Naive thymus-derived CD4-positive, alpha-beta T cell (primary cell): Measurements from ENCODE around the gene ITIH6. TPM values are rescaled to one million over a fixed set of nuclear protein-coding genes. Genes with fewer than 3 reads are reported as not detected.
"Not testable (repeated sequence)": the region's sequence is repeated elsewhere in the genome, so short reads cannot be mapped to it uniquely, and the experiment has no call there.

Source experiments
- ATAC-seq: fragments of 150-1000 bp; cut with Tn5 transposase; 2 replicates; pipeline ENCODE4 v1.10.0; 2021; ENCODE audit warnings: mild to moderate bottlenecking, moderate library complexity
- CTCF ChIA-PET: fragments of 350-600 bp; sonication (Branson Sonifier 250); formaldehyde crosslinking; loops from one replicate; lab custom pipeline; 2021; ENCODE audit warnings: antibody characterized with exemption; lab: Charles Lee
- POLR2A ChIA-PET: fragments of 350-600 bp; sonication (Branson Sonifier 250); formaldehyde crosslinking; loops from one replicate; lab custom pipeline; 2021; ENCODE audit warnings: antibody characterized with exemption, inconsistent platforms; lab: Charles Lee
- DNase-seq, 9 donors: peaks; one replicate each; pipeline versions ENCODE4 v3.0.0 to v3.0.0-alpha.2; 2020 to 2022; ENCODE audit warnings: mixed read lengths in 1 of 9
- H3K27ac ChIP-seq: one replicate; pipeline ENCODE4 v1.7.0; 2013; ENCODE audit warnings: mild to moderate bottlenecking, low read depth, low read length, moderate library complexity
- H3K27me3 ChIP-seq, 2 donors: one replicate each; pipeline ENCODE4 v1.7.0; 2013; ENCODE audit warnings: low read length in 2 of 2, mild to moderate bottlenecking in 2 of 2, moderate library complexity in 2 of 2; ENCODE audit not compliant: control insufficient read depth in 2 of 2, insufficient read depth in 2 of 2
- H3K36me3 ChIP-seq, 3 experiments: 1 replicate in 2 of 3; 2 replicates in 1 of 3; pipeline ENCODE4 v1.7.0; 2013; ENCODE audit warnings: low read length in 3 of 3, mild to moderate bottlenecking in 3 of 3, moderate library complexity in 1 of 3; ENCODE audit not compliant: insufficient read depth in 3 of 3, control insufficient read depth in 2 of 3
- H3K4me1 ChIP-seq, 2 donors: one replicate each; pipeline ENCODE4 v1.7.0; 2013; ENCODE audit warnings: low read length in 2 of 2, mild to moderate bottlenecking in 2 of 2, moderate library complexity in 1 of 2; ENCODE audit not compliant: control insufficient read depth in 2 of 2, insufficient read depth in 2 of 2
- H3K4me3 ChIP-seq: 2 replicates; pipeline ENCODE4 v1.7.0; 2013; ENCODE audit warnings: mild to moderate bottlenecking, low read length
- H3K9me3 ChIP-seq, 3 experiments: 1 replicate in 2 of 3; 2 replicates in 1 of 3; pipeline ENCODE4 v1.7.0; 2013; ENCODE audit warnings: low read length in 3 of 3; ENCODE audit not compliant: control insufficient read depth in 2 of 3
- H3K27ac Mint-ChIP-seq, 9 donors: one replicate each; pipeline ENCODE4 v1.8.0; 2020 to 2022; ENCODE audit warnings: mixed read lengths in 9 of 9, mild to moderate bottlenecking in 8 of 9, moderate library complexity in 5 of 9, inconsistent platforms in 2 of 9
- H3K27me3 Mint-ChIP-seq, 5 donors: one replicate each; pipeline ENCODE4 v1.8.0; 2021 to 2022; ENCODE audit warnings: mixed read lengths in 5 of 5, mild to moderate bottlenecking in 1 of 5
- H3K36me3 Mint-ChIP-seq, 5 donors: one replicate each; pipeline ENCODE4 v1.8.0; 2020 to 2022; ENCODE audit warnings: mixed read lengths in 5 of 5, mild to moderate bottlenecking in 3 of 5, inconsistent platforms in 1 of 5
- H3K4me1 Mint-ChIP-seq, 7 donors: one replicate each; pipeline ENCODE4 v1.8.0; 2020 to 2022; ENCODE audit warnings: mixed read lengths in 7 of 7, mild to moderate bottlenecking in 3 of 7, inconsistent platforms in 1 of 7
- H3K4me3 Mint-ChIP-seq, 10 donors: one replicate each; pipeline ENCODE4 v1.8.0; 2020 to 2022; ENCODE audit warnings: mild to moderate bottlenecking in 10 of 10, mixed read lengths in 10 of 10, moderate library complexity in 6 of 10, inconsistent platforms in 2 of 10
- H3K9me3 Mint-ChIP-seq, 11 donors: one replicate each; pipeline ENCODE4 v1.8.0; 2020 to 2022; ENCODE audit warnings: mixed read lengths in 11 of 11, mild to moderate bottlenecking in 4 of 11, inconsistent platforms in 1 of 11, moderate library complexity in 1 of 11
- intact Hi-C, 2 donors: fragments of 100-400 bp; cut with micrococcal nuclease; formaldehyde crosslinking; loops; one replicate each; pipeline ENCODE4 v1.15.1; 2023
- polyA plus RNA-seq, 2 donors: library from polyadenylated mRNA; unstranded; fragments of 300-500 nt; fragmentation: Illumina TruSeq; gene quantifications; one replicate each; pipeline ENCODE4 v1.2.3, GENCODE V29; 2021
- total RNA-seq, 6 experiments: library from RNA in 5 of 6; stranded (reverse) in 5 of 6; gene quantifications; 1 replicate in 5 of 6; 2 replicates in 1 of 6; pipeline ENCODE4 v1.2.3 and lab custom pipeline; 2021 to 2026

The ITIH6 gene
- total RNA-seq (not detected), polyA plus RNA-seq (not detected), total RNA-seq (lab: John Stamatoyannopoulos, UW) (not detected)

- H3K27ac Mint-ChIP-seq = no peak within 1 kb of the TSS
- Histone ChIP-seq H3K4me3 (no peak within 1 kb of the TSS), H3K4me1 (no peaks in the 10 kb centered on the region), H3K27me3 (no peaks in the 10 kb centered on the region), H3K27ac (no peak within 1 kb of the TSS), H3K36me3 (no peaks in the 10 kb centered on the region), H3K9me3 (no peaks in the 10 kb centered on the region)
- no peak within 1 kb of the TSS for H3K4me3 Mint-ChIP-seq
- DNase-seq = no peak
- CTCF ChIA-PET = interaction anchor here (0.6 kb wide), 1 partner anchor 9 kb away, joined by 3 read pairs; no protein-coding TSS in a partner anchor
- H3K4me1 Mint-ChIP-seq = no peaks in the 10 kb centered on the region
- intact Hi-C loops = no loop called here
- POLR2A ChIA-PET = no interaction called here
- no peaks in the 10 kb centered on the region for H3K9me3 Mint-ChIP-seq
- H3K27me3 Mint-ChIP-seq = peaks cover 0 to 8% (median 0%) of the 10 kb centered on the region in 5 donors
- H3K36me3 Mint-ChIP-seq = no peaks in the 10 kb centered on the region
- no peak for ATAC-seq
Observed at GRCh38 chrX:54798137-54798536, at the start of gene ITIH6. Gene ITIH6, minus strand, starts transcription at chrX:54798255. Its CDS starts 45 bp downstream, at chrX:54798210.

GRCh38 chrX:54847700-54848099 is 49.6 kb upstream of the ITIH6 start:
- H3K4me3 Mint-ChIP-seq, DNase-seq, H3K4me1 ChIP-seq, H3K27ac Mint-ChIP-seq, H3K4me1 Mint-ChIP-seq, H3K36me3 ChIP-seq, H3K9me3 Mint-ChIP-seq, H3K27me3 Mint-ChIP-seq, H3K27ac ChIP-seq, CTCF ChIA-PET, H3K9me3 ChIP-seq, ATAC-seq, H3K36me3 Mint-ChIP-seq, H3K27me3 ChIP-seq, H3K4me3 ChIP-seq, POLR2A ChIA-PET, intact Hi-C loops: not testable (repeated sequence)

- H3K9me3 ChIP-seq = no peaks in the 10 kb centered on the region
- H3K27ac Mint-ChIP-seq = no peak overlapping the region
- no peak overlapping the region for H3K27ac ChIP-seq
- H3K27me3 ChIP-seq = no peaks in the 10 kb centered on the region
- no peak overlapping the region for H3K4me3 Mint-ChIP-seq
- POLR2A ChIA-PET = no interaction called here
- no peak overlapping the region for H3K4me3 ChIP-seq
- no peaks in the 10 kb centered on the region for H3K36me3 ChIP-seq
- intact Hi-C loops = no loop called here
- no peaks in the 10 kb centered on the region for H3K4me1 Mint-ChIP-seq
- peaks cover 0 to 5% (median 0%) of the 10 kb centered on the region in 11 donors for H3K9me3 Mint-ChIP-seq
- ATAC-seq (no peak), DNase-seq (no peak)
- peaks cover 0 to 7% (median 0%) of the 10 kb centered on the region in 5 donors for H3K27me3 Mint-ChIP-seq
- H3K4me1 ChIP-seq = no peaks in the 10 kb centered on the region
- H3K36me3 Mint-ChIP-seq = no peaks in the 10 kb centered on the region
- CTCF ChIA-PET = no interaction called here
Observed at GRCh38 chrX:54843050-54843449, 45.0 kb upstream of the ITIH6 start.

GRCh38 chrX:54842607-54843006 is 44.6 kb upstream of the ITIH6 start:
- no peaks in the 10 kb centered on the region for H3K9me3 ChIP-seq
- peaks cover 0 to 5% (median 0%) of the 10 kb centered on the region in 11 donors for H3K9me3 Mint-ChIP-seq

GRCh38 chrX:54841184-54841874 is 43.3 kb upstream of the ITIH6 start:
- intact Hi-C loops, POLR2A ChIA-PET: not testable (repeated sequence)

More at GRCh38 chrX:54842607-54843006, 44.6 kb upstream of the ITIH6 start:
- H3K27ac Mint-ChIP-seq = no peak overlapping the region
- POLR2A ChIA-PET = no interaction called here
- Histone ChIP-seq H3K27ac (no peak overlapping the region), H3K36me3 (no peaks in the 10 kb centered on the region), H3K27me3 (no peaks in the 10 kb centered on the region), H3K4me3 (no peak overlapping the region), H3K4me1 (no peaks in the 10 kb centered on the region)
- intact Hi-C loops = no loop called here
- CTCF ChIA-PET = no interaction called here
- H3K4me3 Mint-ChIP-seq = no peak overlapping the region
- no peaks in the 10 kb centered on the region for H3K36me3 Mint-ChIP-seq
- DNase-seq (no peak), ATAC-seq (no peak)
- peaks cover 0 to 7% (median 0%) of the 10 kb centered on the region in 5 donors for H3K27me3 Mint-ChIP-seq
- H3K4me1 Mint-ChIP-seq = no peaks in the 10 kb centered on the region

GRCh38 chrX:54838583-54838982 is 40.5 kb upstream of the ITIH6 start:
- no peaks in the 10 kb centered on the region for H3K36me3 Mint-ChIP-seq
- H3K27ac Mint-ChIP-seq = no peak overlapping the region
- ChIA-PET POLR2A (no interaction called here), CTCF (no interaction called here)
- H3K4me1 Mint-ChIP-seq = no peaks in the 10 kb centered on the region
- H3K4me1 ChIP-seq = no peaks in the 10 kb centered on the region
- no peaks in the 10 kb centered on the region for H3K27me3 ChIP-seq
- no peak overlapping the region for H3K4me3 Mint-ChIP-seq
- ATAC-seq (no peak), DNase-seq (no peak)
- H3K9me3 ChIP-seq = no peaks in the 10 kb centered on the region
- intact Hi-C loops = no loop called here
- peaks cover 5 to 16% (median 7%) of the 10 kb centered on the region in 5 donors for H3K27me3 Mint-ChIP-seq
- H3K27ac ChIP-seq = no peak overlapping the region
- H3K36me3 ChIP-seq = no peaks in the 10 kb centered on the region
- no peak overlapping the region for H3K4me3 ChIP-seq
- H3K9me3 Mint-ChIP-seq = peaks cover 0 to 4% (median 0%) of the 10 kb centered on the region in 11 donors

More at GRCh38 chrX:54841184-54841874, 43.3 kb upstream of the ITIH6 start:
- H3K4me1 ChIP-seq, H3K4me3 Mint-ChIP-seq, DNase-seq, H3K4me3 ChIP-seq, CTCF ChIA-PET, H3K4me1 Mint-ChIP-seq, H3K9me3 ChIP-seq, H3K27me3 ChIP-seq, H3K27ac ChIP-seq, H3K36me3 Mint-ChIP-seq, H3K27ac Mint-ChIP-seq, H3K27me3 Mint-ChIP-seq, H3K9me3 Mint-ChIP-seq, ATAC-seq, H3K36me3 ChIP-seq: not testable (repeated sequence)

- H3K36me3 Mint-ChIP-seq = no peaks in the 10 kb centered on the region
- H3K27me3 Mint-ChIP-seq = peaks cover 0 to 3% (median 0%) of the 10 kb centered on the region in 5 donors
- H3K4me3 Mint-ChIP-seq = no peak overlapping the region
- peaks cover 0 to 5% (median 0%) of the 10 kb centered on the region in 11 donors for H3K9me3 Mint-ChIP-seq
- no peaks in the 10 kb centered on the region for H3K27me3 ChIP-seq
- ATAC-seq (no peak), DNase-seq (no peak)
- ChIA-PET CTCF (no interaction called here), POLR2A (no interaction called here)
- no peaks in the 10 kb centered on the region for H3K36me3 ChIP-seq
- H3K27ac ChIP-seq = no peak overlapping the region
- no peaks in the 10 kb centered on the region for H3K9me3 ChIP-seq
- H3K4me1 Mint-ChIP-seq = peaks cover 0 to 4% (median 0%) of the 10 kb centered on the region in 7 donors
- H3K27ac Mint-ChIP-seq = no peak overlapping the region
- no peaks in the 10 kb centered on the region for H3K4me1 ChIP-seq
- no peak overlapping the region for H3K4me3 ChIP-seq
- intact Hi-C loops = loop anchor here in 1 of 2 donors (1.0 to 10.0 kb wide), 2 partner anchors 231 to 1418 kb away; no protein-coding TSS in a partner anchor
Observed at GRCh38 chrX:54826598-54826997, 28.5 kb upstream of the ITIH6 start.
